Measurements from ENCODE around the gene SLC6A11. TPM values are rescaled to one million over a fixed set of nuclear protein-coding genes. Genes with fewer than 3 reads are reported as not detected.

SLC6A11 gene
- total RNA-seq, 1 donor from 2014 or later, result not detected

GRCh38 chr3:10984371-10984896 is 168.4 kb downstream of the SLC6A11 start:
- TF ChIP-seq CTCF (conservative IDR thresholded peaks at IDR 0.05; ENCODE audit: low read depth, low read length), result no peak
- no peak for DNase-seq (ENCODE audit: low read depth)
- H3K4me3 ChIP-seq (ENCODE audit: low read depth, low read length), result no peak overlapping the region

GRCh38 chr3:10985181-10985580 is 169.2 kb downstream of the SLC6A11 start:
- no peak for TF ChIP-seq CTCF (conservative IDR thresholded peaks at IDR 0.05; ENCODE audit: low read depth, low read length)

GRCh38 chr3:10986592-10986991 is 170.6 kb downstream of the SLC6A11 start:
- no peak for DNase-seq (ENCODE audit: low read depth)
- no peak overlapping the region for H3K4me3 ChIP-seq (ENCODE audit: low read depth, low read length)
- TF ChIP-seq CTCF (conservative IDR thresholded peaks at IDR 0.05; ENCODE audit: low read depth, low read length), result no peak

More at GRCh38 chr3:10985181-10985580, 169.2 kb downstream of the SLC6A11 start:
- no peak overlapping the region for H3K4me3 ChIP-seq (ENCODE audit: low read depth, low read length)
- no peak for DNase-seq (ENCODE audit: low read depth)

- no peak overlapping the region for H3K4me3 ChIP-seq (ENCODE audit: low read depth, low read length)
- DNase-seq (ENCODE audit: low read depth), result no peak
- TF ChIP-seq CTCF (conservative IDR thresholded peaks at IDR 0.05; ENCODE audit: low read depth, low read length), result no peak
Observed at GRCh38 chr3:10988001-10988665, 172.1 kb downstream of the SLC6A11 start.

DNA sequence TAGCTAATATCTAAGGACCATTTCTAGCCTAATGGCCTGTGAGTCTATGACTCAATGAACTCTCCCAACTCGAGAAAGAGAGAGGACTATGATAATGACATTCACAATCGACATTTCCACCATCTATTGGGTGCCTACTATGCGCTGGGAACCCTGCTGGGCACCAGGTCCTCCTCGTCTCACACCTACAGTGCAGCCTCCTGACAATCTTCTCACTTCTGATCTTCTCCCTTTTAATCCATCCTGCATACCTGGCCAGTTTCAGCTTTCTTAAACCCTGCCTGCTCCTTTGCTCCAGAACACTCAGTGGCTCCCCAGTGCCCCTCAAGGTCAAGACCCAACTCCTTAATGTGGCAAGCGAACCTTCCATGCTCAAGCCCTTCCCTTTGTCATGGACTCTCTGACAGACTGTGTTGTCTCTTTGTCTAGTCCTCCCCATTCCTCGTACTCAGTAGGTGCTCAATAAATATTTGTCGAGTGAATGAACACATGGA is 173.0 kb downstream of the SLC6A11 start:
- TF ChIP-seq CTCF (conservative IDR thresholded peaks at IDR 0.05; ENCODE audit: low read depth, low read length), result no peak
- no peak for DNase-seq (ENCODE audit: low read depth)

More for the DNA sequence above, 173.0 kb downstream of the SLC6A11 start:
- H3K4me3 ChIP-seq (ENCODE audit: low read depth, low read length), result no peak overlapping the region

Other genes with a start within 250 kb of the SLC6A11 start
- gene SLC6A1, start 176.5 kb downstream of the SLC6A11 start, total RNA-seq, result not detected in 2 replicates

Measured in epithelial cell of proximal tubule (primary cell).